Measurements from ENCODE around the gene AOC2.

GRCh38 chr17:42819939-42820535 lies 24.3 kb upstream of the AOC2 start:
- TF ChIP-seq CTCF (IDR thresholded peaks at IDR 0.05): peak; percentile 4 to 64 (median 52)
- no peak for TF ChIP-seq POLR2A (IDR thresholded peaks at IDR 0.05)
